Measurements from ENCODE around the gene TRIM74.
"Not testable (repeated sequence)": the region's sequence is repeated elsewhere in the genome, so short reads cannot be mapped to it uniquely, and the experiment has no call there.

The TRIM74 gene

GRCh38 chr7:72961346-72961650, 8.0 kb downstream of the TRIM74 start:
- POLR2A ChIA-PET; DNase-seq (ENCODE audit: extremely low spot score); CTCF ChIA-PET: not testable (repeated sequence)

- CTCF ChIA-PET; POLR2A ChIA-PET; DNase-seq (ENCODE audit: extremely low spot score): not testable (repeated sequence)
Observed at GRCh38 chr7:72960626-72961345, 8.5 kb downstream of the TRIM74 start.

GRCh38 chr7:72960029-72960428, 9.2 kb downstream of the TRIM74 start:
- CTCF ChIA-PET; POLR2A ChIA-PET; DNase-seq (ENCODE audit: extremely low spot score): not testable (repeated sequence)

GRCh38 chr7:72954563-72955198, 14.6 kb downstream of the TRIM74 start:
- POLR2A ChIA-PET; DNase-seq (ENCODE audit: extremely low spot score); CTCF ChIA-PET: not testable (repeated sequence)

- POLR2A ChIA-PET; CTCF ChIA-PET; DNase-seq (ENCODE audit: extremely low spot score): not testable (repeated sequence)
Observed at GRCh38 chr7:72953901-72954562, 15.2 kb downstream of the TRIM74 start.

- CTCF ChIA-PET; DNase-seq (ENCODE audit: extremely low spot score); POLR2A ChIA-PET: not testable (repeated sequence)
Observed at GRCh38 chr7:72950432-72950831, 18.8 kb downstream of the TRIM74 start.

GRCh38 chr7:72949686-72950085, 19.6 kb downstream of the TRIM74 start:
- CTCF ChIA-PET; POLR2A ChIA-PET; DNase-seq (ENCODE audit: extremely low spot score): not testable (repeated sequence)

GRCh38 chr7:72949276-72949675, 20.0 kb downstream of the TRIM74 start:
- POLR2A ChIA-PET; DNase-seq (ENCODE audit: extremely low spot score); CTCF ChIA-PET: not testable (repeated sequence)

- DNase-seq (ENCODE audit: extremely low spot score); POLR2A ChIA-PET; CTCF ChIA-PET: not testable (repeated sequence)
Observed at GRCh38 chr7:72948714-72949113, 20.6 kb downstream of the TRIM74 start.

- POLR2A ChIA-PET; DNase-seq (ENCODE audit: extremely low spot score); CTCF ChIA-PET: not testable (repeated sequence)
Observed at GRCh38 chr7:72946130-72946745, 23.0 kb downstream of the TRIM74 start.

- POLR2A ChIA-PET; CTCF ChIA-PET; DNase-seq (ENCODE audit: extremely low spot score): not testable (repeated sequence)
Observed at GRCh38 chr7:72945597-72945996, 23.7 kb downstream of the TRIM74 start.

- CTCF ChIA-PET; DNase-seq (ENCODE audit: extremely low spot score); POLR2A ChIA-PET: not testable (repeated sequence)
Observed at GRCh38 chr7:72944937-72945336, 24.3 kb downstream of the TRIM74 start.

- CTCF ChIA-PET; DNase-seq (ENCODE audit: extremely low spot score); POLR2A ChIA-PET: not testable (repeated sequence)
Observed at GRCh38 chr7:72942956-72943355, 26.3 kb downstream of the TRIM74 start.

- POLR2A ChIA-PET; DNase-seq (ENCODE audit: extremely low spot score); CTCF ChIA-PET: not testable (repeated sequence)
Observed at GRCh38 chr7:72942022-72942705, 27.1 kb downstream of the TRIM74 start.

- POLR2A ChIA-PET; DNase-seq (ENCODE audit: extremely low spot score); CTCF ChIA-PET: not testable (repeated sequence)
Observed at GRCh38 chr7:72928216-72928615, 41.0 kb downstream of the TRIM74 start.

- DNase-seq (ENCODE audit: extremely low spot score); POLR2A ChIA-PET; CTCF ChIA-PET: not testable (repeated sequence)
Observed at GRCh38 chr7:72927791-72928190, 41.5 kb downstream of the TRIM74 start.
